ENCODE results near the gene COMMD3.

DNA sequence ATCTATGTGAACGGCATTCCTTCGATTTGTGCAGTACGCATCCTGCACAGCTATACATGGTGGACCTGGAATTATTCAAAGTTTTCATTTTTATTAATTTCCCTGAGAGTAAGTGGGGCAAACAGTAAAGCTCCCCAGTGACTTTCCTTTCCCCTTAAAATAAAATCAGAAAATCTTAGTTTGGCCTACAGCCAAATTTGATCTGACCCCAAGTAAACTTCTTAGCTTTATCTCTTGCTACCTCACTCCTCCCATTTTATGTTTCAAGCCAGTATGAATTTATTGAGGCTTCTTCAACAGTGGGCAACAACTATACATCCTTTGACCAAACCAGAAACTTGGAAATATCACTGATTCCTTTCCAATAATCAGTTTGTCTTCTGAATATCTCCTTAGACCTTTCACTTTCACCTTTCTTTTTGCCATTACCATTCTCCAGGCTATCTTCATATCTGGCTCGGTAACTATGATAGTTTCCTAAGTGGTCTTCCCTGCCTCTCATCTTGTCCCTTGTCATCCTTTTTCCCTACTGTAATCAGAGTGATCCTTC lies 40.2 kb downstream of the COMMD3 start:
- TF ChIP-seq, protein P1, sequence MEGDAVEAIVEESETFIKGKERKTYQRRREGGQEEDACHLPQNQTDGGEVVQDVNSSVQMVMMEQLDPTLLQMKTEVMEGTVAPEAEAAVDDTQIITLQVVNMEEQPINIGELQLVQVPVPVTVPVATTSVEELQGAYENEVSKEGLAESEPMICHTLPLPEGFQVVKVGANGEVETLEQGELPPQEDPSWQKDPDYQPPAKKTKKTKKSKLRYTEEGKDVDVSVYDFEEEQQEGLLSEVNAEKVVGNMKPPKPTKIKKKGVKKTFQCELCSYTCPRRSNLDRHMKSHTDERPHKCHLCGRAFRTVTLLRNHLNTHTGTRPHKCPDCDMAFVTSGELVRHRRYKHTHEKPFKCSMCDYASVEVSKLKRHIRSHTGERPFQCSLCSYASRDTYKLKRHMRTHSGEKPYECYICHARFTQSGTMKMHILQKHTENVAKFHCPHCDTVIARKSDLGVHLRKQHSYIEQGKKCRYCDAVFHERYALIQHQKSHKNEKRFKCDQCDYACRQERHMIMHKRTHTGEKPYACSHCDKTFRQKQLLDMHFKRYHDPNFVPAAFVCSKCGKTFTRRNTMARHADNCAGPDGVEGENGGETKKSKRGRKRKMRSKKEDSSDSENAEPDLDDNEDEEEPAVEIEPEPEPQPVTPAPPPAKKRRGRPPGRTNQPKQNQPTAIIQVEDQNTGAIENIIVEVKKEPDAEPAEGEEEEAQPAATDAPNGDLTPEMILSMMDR (IDR thresholded peaks at IDR 0.05): no peak
- TF ChIP-seq EZH2 (IDR thresholded peaks at IDR 0.05; ENCODE audit: borderline replicate concordance, insufficient read depth, low read depth, low read length, poor library complexity, severe bottlenecking): no peak

All from B cell (primary cell).